ENCODE data around the gene SLC17A4.
"Not testable (repeated sequence)": the region's sequence is repeated elsewhere in the genome, so short reads cannot be mapped to it uniquely, and the experiment has no call there.

Gene SLC17A4

DNA sequence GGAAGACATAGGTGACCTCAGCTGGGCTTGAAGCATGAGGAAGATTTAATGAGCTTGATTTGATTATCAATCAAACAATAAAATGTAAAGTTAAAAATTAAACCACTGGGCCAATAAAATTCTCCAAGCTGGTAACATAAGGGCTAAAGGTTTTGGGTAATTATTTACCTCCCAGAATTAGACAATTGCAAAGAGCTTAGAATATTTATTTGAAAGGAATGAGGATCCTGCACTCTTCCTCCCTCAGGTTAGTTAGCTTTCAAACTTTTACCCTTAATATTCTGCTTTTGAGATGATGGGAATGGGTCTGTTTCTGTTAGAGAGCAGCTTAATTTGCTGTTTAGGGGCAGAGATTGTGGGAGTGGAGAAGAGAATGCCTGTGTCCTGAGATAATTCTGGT lies at the start of gene SLC17A4:
Gene SLC17A4, plus strand, starts transcription at position 208 of the 400 bp plus-strand sequence. CDS start 7,221 bp downstream, outside the sequence.
- no peak for DNase-seq (ENCODE audit: low spot score)

GRCh38 chr6:25706314-25707014 lies 48.1 kb upstream of the SLC17A4 start:
- DNase-seq (ENCODE audit: low spot score) = no peak

- DNase-seq (ENCODE audit: low spot score) = no peak
Measured at GRCh38 chr6:25709761-25710160, 44.8 kb upstream of the SLC17A4 start.

DNA sequence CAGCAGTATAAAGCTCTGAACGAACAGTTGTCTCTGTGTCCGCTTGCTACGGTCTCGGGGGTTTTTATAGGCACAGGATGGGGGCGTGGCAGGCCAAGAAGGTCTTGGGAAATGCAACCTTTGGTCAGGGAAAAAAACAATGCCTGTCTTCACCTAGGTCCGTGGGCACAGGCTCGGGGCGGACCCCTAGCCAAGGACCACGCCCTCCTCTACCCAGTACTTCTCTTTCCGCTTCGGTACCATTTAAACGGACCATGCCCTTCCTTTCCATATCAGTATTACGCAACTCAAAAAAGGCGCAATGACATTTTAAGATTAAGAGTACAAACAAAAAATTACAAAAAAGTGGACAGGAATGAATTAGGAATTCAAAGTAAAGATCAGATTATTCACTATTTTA lies 44.3 kb upstream of the SLC17A4 start:
- DNase-seq (ENCODE audit: low spot score) = no peak

GRCh38 chr6:25713824-25714223 lies 40.7 kb upstream of the SLC17A4 start:
- no peak for DNase-seq (ENCODE audit: low spot score)

- DNase-seq (ENCODE audit: low spot score) = no peak
Measured at GRCh38 chr6:25714765-25715164, 39.8 kb upstream of the SLC17A4 start.

- DNase-seq (ENCODE audit: low spot score) = no peak
Measured at GRCh38 chr6:25715794-25716193, 38.7 kb upstream of the SLC17A4 start.

DNA sequence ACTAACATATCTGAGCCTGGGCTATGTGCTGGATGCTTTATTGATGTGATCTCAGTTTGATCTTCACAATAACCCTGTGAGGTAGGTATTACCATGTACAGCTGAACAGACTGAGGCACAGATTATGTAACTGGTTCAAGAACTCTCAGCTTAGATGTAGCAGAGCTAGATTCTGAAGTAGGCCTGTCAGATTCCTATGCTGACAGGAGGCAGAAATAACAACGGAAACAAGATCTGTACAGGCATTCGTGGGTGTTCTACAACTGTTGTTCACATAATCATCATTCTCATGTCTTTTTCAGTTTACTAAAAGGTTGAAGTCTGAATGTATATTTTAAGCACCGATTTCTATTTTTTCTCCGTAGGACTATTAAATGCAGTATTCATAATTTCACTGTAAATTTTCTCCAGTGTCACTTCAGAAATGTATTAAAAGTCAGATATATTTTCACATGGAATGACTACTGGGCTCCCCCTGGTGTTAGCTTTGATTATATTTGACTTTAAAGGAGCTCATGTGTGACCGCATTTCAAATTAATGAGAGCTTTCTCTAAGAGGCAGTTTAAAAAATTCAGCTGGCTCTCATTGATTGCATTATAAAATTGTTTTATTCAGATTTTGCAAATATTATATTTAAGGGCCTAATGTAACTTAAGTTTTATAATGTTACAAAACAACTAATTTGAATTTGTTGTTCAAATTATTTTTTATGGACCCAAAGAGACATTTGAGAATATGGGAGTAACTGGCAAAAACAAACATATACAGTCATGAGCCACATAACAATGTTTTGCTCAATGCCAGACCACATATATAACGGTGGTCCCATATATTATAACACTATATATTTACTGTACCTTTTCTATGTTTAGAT lies 36.4 kb upstream of the SLC17A4 start:
- DNase-seq (ENCODE audit: low spot score) = peak; percentile 61

- no peak for DNase-seq (ENCODE audit: low spot score)
Measured at GRCh38 chr6:25726122-25726911, 28.2 kb upstream of the SLC17A4 start.

DNA sequence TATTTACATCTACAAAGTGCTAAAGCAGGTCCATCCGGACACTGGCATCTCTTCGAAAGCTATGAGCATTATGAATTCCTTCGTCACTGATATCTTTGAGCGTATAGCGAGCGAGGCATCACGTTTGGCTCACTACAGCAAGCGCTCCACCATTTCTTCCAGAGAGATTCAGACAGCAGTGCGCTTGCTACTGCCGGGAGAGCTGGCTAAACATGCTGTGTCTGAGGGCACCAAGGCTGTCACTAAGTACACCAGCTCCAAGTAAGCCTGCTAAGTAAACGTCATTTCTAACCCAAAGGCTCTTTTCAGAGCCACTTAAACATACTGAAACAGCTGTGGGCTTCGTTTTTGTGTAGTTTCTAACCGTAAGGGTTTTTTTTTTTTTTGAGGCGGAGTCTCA lies 27.5 kb upstream of the SLC17A4 start:
- no peak for DNase-seq (ENCODE audit: low spot score)

- no peak for DNase-seq (ENCODE audit: low spot score)
Measured at GRCh38 chr6:25730907-25731306, 23.6 kb upstream of the SLC17A4 start.

GRCh38 chr6:25731721-25732120 lies 22.8 kb upstream of the SLC17A4 start:
- no peak for DNase-seq (ENCODE audit: low spot score)

GRCh38 chr6:25732468-25733198 lies 21.9 kb upstream of the SLC17A4 start:
- DNase-seq (ENCODE audit: low spot score) = no peak

GRCh38 chr6:25735261-25735660 lies 19.3 kb upstream of the SLC17A4 start:
- no peak for DNase-seq (ENCODE audit: low spot score)

DNA sequence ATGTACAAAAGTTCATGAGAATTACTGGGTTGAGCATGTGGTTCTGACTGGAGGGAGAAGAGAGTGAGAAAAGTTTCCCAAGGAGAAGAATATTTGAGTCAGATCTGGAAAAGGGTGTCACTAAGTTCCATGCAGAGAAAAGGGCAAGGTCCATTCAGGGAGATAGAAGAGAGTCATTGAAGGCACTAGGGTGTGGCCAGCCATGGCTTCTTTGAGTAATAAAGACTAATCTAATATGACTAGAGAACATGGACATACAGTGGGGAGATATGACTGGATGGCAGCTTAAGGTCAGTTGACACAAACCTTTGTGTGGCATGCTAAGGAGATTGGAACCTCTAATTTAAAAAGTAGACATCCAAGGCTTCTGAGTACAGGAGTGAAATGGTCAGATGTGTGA lies 10.7 kb upstream of the SLC17A4 start:
- no peak for DNase-seq (ENCODE audit: low spot score)

GRCh38 chr6:25745836-25746235 lies 8.7 kb upstream of the SLC17A4 start:
- DNase-seq (ENCODE audit: low spot score) = no peak

DNA sequence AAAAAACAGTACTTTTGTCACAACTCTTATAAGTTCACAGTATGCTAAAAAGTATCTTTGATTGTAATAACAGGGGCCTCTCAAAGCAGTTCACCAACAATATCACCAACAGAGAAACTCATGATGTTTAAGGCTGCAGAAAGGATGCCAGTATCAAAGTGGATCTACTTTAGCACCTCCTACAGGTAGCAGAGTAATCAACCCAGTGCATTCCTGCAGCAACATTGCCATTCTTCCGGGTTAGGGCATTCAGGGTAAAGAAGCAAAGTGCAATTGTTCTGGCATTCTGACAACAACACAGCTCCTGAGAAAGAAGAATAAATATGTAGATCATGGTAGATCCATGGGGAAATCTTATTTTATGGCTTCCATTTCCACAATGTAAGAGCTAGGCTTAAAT lies 7.6 kb upstream of the SLC17A4 start:
- no peak for DNase-seq (ENCODE audit: low spot score)

DNA sequence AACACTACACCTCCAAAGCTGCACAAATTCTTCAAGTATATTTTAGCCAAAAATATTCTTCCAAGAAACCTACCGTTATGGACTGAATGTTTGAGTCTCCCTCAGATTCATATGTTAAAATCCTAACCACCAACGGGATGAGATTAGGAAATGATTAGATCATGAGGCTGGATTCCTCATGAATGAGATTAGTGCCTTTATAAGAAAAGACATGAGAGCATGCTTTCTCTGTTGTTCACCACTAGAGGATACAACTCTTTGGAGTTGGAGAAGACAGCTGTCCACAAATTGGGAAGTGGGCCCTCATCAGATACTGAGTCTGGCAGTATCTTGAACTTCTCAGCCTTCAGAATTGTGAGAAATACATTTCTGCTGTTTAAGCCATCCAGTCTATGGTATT lies 7.1 kb upstream of the SLC17A4 start:
- no peak for DNase-seq (ENCODE audit: low spot score)

DNA sequence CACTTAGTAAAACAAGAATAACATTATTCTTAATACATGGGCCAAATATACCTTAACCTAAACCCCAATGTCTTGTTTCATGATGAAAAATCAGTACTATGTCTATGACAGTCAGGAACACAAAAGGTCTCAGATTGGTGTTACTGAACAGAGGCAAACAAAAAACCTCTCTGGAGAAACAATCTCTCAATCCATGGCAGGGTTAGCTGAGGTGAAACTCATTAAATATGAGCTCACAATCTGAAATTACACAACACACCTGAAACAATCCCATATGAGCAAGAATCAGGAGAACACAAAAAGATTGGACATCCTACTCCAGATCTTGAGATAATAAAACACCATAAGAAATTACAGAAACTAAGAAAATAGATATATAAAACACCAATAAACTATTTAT lies 6.5 kb upstream of the SLC17A4 start:
- no peak for DNase-seq (ENCODE audit: low spot score)

DNA sequence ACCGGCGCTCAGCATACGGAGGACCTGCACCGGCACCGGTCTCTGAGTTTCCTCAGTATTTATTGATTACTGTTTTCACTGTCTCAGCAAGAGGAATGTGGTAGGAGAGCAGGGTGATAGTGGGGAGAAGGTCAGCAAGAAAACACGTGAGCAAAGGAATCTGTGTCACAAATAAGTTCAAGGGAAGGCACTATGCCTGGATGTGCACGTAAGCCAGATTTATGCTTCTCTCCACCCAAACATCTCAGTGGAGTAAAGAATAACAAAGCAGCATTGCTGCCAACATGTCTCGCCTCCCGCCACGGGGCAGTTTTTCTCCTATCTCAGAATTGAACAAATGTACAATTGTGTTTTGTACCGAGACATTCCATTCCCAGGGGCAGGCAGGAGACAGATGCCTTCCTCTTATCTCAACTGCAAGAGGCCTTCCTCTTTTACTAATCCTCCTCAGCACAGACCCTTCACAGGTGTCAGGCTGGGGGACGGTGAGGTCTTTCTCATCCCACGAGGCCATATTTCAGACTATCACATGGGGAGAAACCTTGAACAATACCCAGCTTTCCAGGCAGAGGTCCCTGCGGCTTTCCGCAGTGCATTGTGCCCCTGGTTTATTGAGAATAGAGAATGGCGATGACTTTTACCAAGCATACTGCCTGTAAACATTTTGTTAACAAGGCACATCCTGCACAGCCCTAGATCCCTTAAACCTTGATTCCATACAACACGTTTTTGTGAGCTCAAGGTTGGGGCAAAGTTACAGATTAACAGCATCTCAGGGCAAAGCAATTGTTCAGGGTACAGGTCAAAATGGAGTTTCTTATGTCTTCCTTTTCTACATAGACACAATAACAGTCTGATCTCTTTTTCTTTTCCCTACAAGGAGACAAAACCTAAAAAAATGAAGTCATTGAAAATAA lies 5.7 kb upstream of the SLC17A4 start:
- DNase-seq (ENCODE audit: low spot score) = not testable (repeated sequence)

DNA sequence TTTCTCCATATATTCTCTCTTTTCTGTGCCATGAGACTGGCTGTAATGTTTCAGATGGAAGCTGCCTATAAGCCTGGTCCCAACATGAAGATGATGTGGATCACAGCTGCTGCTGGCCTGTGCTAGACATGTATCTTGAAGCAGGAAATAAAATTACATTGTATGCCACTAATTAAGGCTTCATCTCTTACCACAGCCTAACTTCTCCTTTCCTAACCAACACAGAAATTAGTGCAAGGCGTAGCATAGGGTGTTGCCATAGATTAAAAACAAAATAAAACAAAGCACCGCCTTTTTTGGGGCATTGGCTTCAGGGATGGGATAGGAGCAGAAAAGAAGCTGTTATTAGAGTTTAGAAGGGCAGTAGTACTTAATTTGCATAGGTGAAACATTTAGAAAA lies 4.7 kb upstream of the SLC17A4 start:
- DNase-seq (ENCODE audit: low spot score) = no peak

Data from COLO829 (cell line).